Endothelial cell of umbilical vein (primary cell): ENCODE data around the gene MIF4GD.

ENCODE experiments used
- EZH2 ChIP-seq: IDR thresholded peaks from 2 replicates; pipeline ENCODE4 v1.6.1; 2012; ENCODE audit warnings: borderline replicate concordance, low read depth, mild to moderate bottlenecking, moderate library complexity, low read length, inconsistent platforms; ENCODE audit not compliant: severe bottlenecking
- POLR2A ChIP-seq: IDR thresholded peaks from 2 replicates; pipeline ENCODE4 v1.6.1; 2012; ENCODE audit warnings: low read depth, mild to moderate bottlenecking, control low read depth, low read length
- POLR2AphosphoS5 ChIP-seq: IDR thresholded peaks from 2 replicates; pipeline ENCODE4 v1.6.1; 2012; ENCODE audit warnings: low read depth, mild to moderate bottlenecking, control low read depth, low read length, moderate library complexity; ENCODE audit not compliant: insufficient read depth
- TF ChIP-seq, protein P1 (sequence below), 2 donors: IDR thresholded peaks; 1 replicate in 1 of 2; 2 replicates in 1 of 2; pipeline ENCODE4 v1.5.1; 2011; ENCODE audit warnings: low read length in 2 of 2, mild to moderate bottlenecking in 2 of 2, moderate library complexity in 2 of 2, control low read depth in 1 of 2, inconsistent platforms in 1 of 2, low read depth in 1 of 2; ENCODE audit not compliant: insufficient read depth in 1 of 2; ENCODE audit errors: extremely low read depth in 1 of 2
- TF ChIP-seq, protein P2 (sequence below): IDR thresholded peaks from 2 replicates; pipeline ENCODE4 v1.6.1; 2011; ENCODE audit not compliant: insufficient read depth, insufficient read length

DNA sequence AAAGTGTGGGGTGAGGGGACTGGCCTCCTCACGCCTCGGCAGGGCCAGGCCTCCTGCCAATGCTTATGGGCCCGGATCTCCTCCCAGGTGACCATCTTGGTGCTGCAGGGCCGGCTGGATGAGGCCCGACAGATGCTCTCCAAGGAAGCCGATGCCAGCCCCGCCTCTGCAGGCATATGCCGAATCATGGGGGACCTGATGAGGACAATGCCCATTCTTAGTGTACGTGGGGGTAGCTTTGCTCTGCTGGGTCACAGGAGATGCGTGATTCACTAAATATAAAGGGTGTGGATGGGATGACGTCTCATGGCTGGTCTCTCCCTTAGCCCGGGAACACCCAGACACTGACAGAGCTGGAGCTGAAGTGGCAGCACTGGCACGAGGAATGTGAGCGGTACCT is 46.0 kb downstream of the MIF4GD start:
- TF ChIP-seq, protein P1, sequence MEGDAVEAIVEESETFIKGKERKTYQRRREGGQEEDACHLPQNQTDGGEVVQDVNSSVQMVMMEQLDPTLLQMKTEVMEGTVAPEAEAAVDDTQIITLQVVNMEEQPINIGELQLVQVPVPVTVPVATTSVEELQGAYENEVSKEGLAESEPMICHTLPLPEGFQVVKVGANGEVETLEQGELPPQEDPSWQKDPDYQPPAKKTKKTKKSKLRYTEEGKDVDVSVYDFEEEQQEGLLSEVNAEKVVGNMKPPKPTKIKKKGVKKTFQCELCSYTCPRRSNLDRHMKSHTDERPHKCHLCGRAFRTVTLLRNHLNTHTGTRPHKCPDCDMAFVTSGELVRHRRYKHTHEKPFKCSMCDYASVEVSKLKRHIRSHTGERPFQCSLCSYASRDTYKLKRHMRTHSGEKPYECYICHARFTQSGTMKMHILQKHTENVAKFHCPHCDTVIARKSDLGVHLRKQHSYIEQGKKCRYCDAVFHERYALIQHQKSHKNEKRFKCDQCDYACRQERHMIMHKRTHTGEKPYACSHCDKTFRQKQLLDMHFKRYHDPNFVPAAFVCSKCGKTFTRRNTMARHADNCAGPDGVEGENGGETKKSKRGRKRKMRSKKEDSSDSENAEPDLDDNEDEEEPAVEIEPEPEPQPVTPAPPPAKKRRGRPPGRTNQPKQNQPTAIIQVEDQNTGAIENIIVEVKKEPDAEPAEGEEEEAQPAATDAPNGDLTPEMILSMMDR (IDR thresholded peaks at IDR 0.05; ENCODE audit: extremely low read depth in 1 of 2, insufficient read depth in 1 of 2, low read depth in 1 of 2, low read length in 2 of 2): no peak
- TF ChIP-seq, protein P2, sequence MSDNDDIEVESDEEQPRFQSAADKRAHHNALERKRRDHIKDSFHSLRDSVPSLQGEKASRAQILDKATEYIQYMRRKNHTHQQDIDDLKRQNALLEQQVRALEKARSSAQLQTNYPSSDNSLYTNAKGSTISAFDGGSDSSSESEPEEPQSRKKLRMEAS: no peak
- TF ChIP-seq POLR2AphosphoS5 (no peak), EZH2 (no peak), POLR2A (no peak)
